HCT116 (cell line): Measurements from ENCODE around the gene FAM83E. TPM values are rescaled to one million over a fixed set of nuclear protein-coding genes. Genes with fewer than 3 reads are reported as not detected.

Experiments used
- ATAC-seq: fragments of 200-7000 bp; cut with Tn5 transposase; 2 replicates; pipeline ENCODE4 v1.9.1; 2020; ENCODE audit warnings: mild to moderate bottlenecking, moderate library complexity
- BruUV-seq: library from RNA; stranded (reverse); fragments of 400-500 nt; replicated peaks from 2 replicates; lab custom pipeline; 2021; lab: Mats Ljungman, UMichigan
- CTCF ChIA-PET: fragments of 300-600 bp; sonication (Branson Sonifier 250); formaldehyde crosslinking; loops from one replicate; lab custom pipeline; 2021; ENCODE audit warnings: antibody characterized with exemption; lab: Charles Lee
- POLR2A ChIA-PET: fragments of 300-600, 350-600 bp; sonication (Branson Sonifier 250); formaldehyde crosslinking; loops from one replicate; lab custom pipeline; 2021; ENCODE audit warnings: antibody characterized with exemption; lab: Charles Lee
- RAD21 ChIA-PET, 2 experiments: fragments of 300-600 bp; sonication (Branson Sonifier 250); formaldehyde crosslinking; loops; one replicate each; lab custom pipeline; 2023; ENCODE audit warnings: low total read pairs in 2 of 2; ENCODE audit not compliant: uncharacterized antibody in 2 of 2, unreplicated experiment in 2 of 2, low non-redundant PET in 1 of 2; lab: Charles Lee
- DNase-seq: peaks from one replicate; pipeline ENCODE4 v3.0.0-alpha.2; 2010; ENCODE audit warnings: low read depth, low spot score
- H2AFZ ChIP-seq: fragments of 200-600 bp; shearing (Covaris generic), sonication (generic); 2 replicates; pipeline ENCODE4 v1.6.1; 2017; ENCODE audit warnings: low read depth, mixed run types, mixed read lengths, antibody characterized with exemption, low read length; ENCODE audit not compliant: poor library complexity, severe bottlenecking
- H3K27ac ChIP-seq: 2 replicates; pipeline ENCODE4 v1.5.1; 2012; ENCODE audit warnings: low read depth, low read length
- H3K27me3 ChIP-seq: fragments of 200-600 bp; sonication (generic); 2 replicates; pipeline ENCODE4 v1.6.1; 2016; ENCODE audit warnings: mixed run types, low read length, mixed read lengths; ENCODE audit not compliant: insufficient read depth
- H3K36me3 ChIP-seq, 2 experiments: fragments of 200-500 bp in 1 of 2; fragments of 200-600 bp in 1 of 2; sonication (Bioruptor generic) in 1 of 2; sonication (generic) in 1 of 2; 2 replicates each; pipeline versions ENCODE4 v1.5.1 to v1.6.1; 2014 to 2016; ENCODE audit warnings: low read length in 2 of 2, inconsistent platforms in 1 of 2, mixed read lengths in 1 of 2, mixed run types in 1 of 2; ENCODE audit not compliant: insufficient read depth in 2 of 2, control insufficient read depth in 1 of 2
- H3K4me1 ChIP-seq, 2 experiments: fragments of 200-600 bp in 1 of 2; sonication (generic) in 1 of 2; 2 replicates each; pipeline versions ENCODE4 v1.5.1 to v1.6.1; 2012 to 2017; ENCODE audit warnings: low read length in 2 of 2, inconsistent platforms in 1 of 2, mild to moderate bottlenecking in 1 of 2, mixed read lengths in 1 of 2, mixed run types in 1 of 2, moderate library complexity in 1 of 2; ENCODE audit not compliant: insufficient read depth in 2 of 2, control insufficient read depth in 1 of 2
- H3K4me2 ChIP-seq: fragments of 200-600 bp; sonication (generic); 2 replicates; pipeline ENCODE4 v1.6.1; 2017; ENCODE audit warnings: mixed run types, low read length, mixed read lengths
- H3K4me3 ChIP-seq, 2 experiments: fragments of 200-600 bp in 1 of 2; sonication (generic) in 1 of 2; replicated peaks in 1 of 2; 2 replicates each; pipeline ENCODE4 v1.5.1; 2011 to 2016; ENCODE audit warnings: low read length in 2 of 2, control low read depth in 1 of 2, low read depth in 1 of 2, mild to moderate bottlenecking in 1 of 2, mixed read lengths in 1 of 2, mixed run types in 1 of 2
- H3K79me2 ChIP-seq: fragments of 200-600 bp; sonication (generic); 2 replicates; pipeline ENCODE4 v1.6.1; 2017; ENCODE audit warnings: mild to moderate bottlenecking, mixed run types, low read length, moderate library complexity, mixed read lengths; ENCODE audit not compliant: insufficient read depth
- H3K9ac ChIP-seq: fragments of 200-600 bp; sonication (generic); 2 replicates; pipeline ENCODE4 v1.6.1; 2016; ENCODE audit warnings: low read length, mixed read lengths
- H3K9me2 ChIP-seq: fragments of 200-600 bp; sonication (generic), shearing (Covaris generic); 2 replicates; pipeline ENCODE4 v1.6.1; 2017; ENCODE audit warnings: mixed run types, mild to moderate bottlenecking, moderate library complexity; ENCODE audit not compliant: insufficient read depth
- H3K9me3 ChIP-seq, 2 experiments: fragments of 200-500 bp in 1 of 2; fragments of 200-600 bp in 1 of 2; sonication (Bioruptor generic) in 1 of 2; sonication (generic) in 1 of 2; 2 replicates each; pipeline ENCODE4 v1.6.1; 2014 to 2017; ENCODE audit warnings: low read length in 2 of 2, mixed read lengths in 2 of 2, inconsistent platforms in 1 of 2, low read depth in 1 of 2, mild to moderate bottlenecking in 1 of 2, mixed run types in 1 of 2, moderate library complexity in 1 of 2; ENCODE audit not compliant: control insufficient read depth in 1 of 2, insufficient read depth in 1 of 2
- H4K20me1 ChIP-seq: fragments of 200-600 bp; sonication (generic), shearing (Covaris generic); 2 replicates; pipeline ENCODE4 v1.6.1; 2017; ENCODE audit warnings: mixed run types, mild to moderate bottlenecking, moderate library complexity; ENCODE audit not compliant: insufficient read depth
- EGR1 ChIP-seq: IDR thresholded peaks from 2 replicates; pipeline ENCODE4 v1.6.1; 2012; ENCODE audit warnings: low read depth
- ELF1 ChIP-seq: IDR thresholded peaks from 2 replicates; pipeline ENCODE4 v1.6.1; 2012; ENCODE audit warnings: low read depth, borderline replicate concordance
- EZH2 ChIP-seq: fragments of 200-600 bp; sonication (generic); IDR thresholded peaks from 2 replicates; pipeline ENCODE4 v1.6.1; 2017; ENCODE audit warnings: antibody characterized with exemption, mixed run types
- EZH2phosphoT487 ChIP-seq: fragments of 200-600 bp; IDR thresholded peaks from 2 replicates; pipeline ENCODE4 v1.6.1; 2018; ENCODE audit warnings: antibody characterized with exemption, borderline replicate concordance
- FOSL1 ChIP-seq: IDR thresholded peaks from 2 replicates; pipeline ENCODE4 v1.6.1; 2012; ENCODE audit warnings: low read depth
- JUND ChIP-seq: IDR thresholded peaks from 2 replicates; pipeline ENCODE4 v1.6.1; 2012
- POLR2AphosphoS5 ChIP-seq: IDR thresholded peaks from 2 replicates; pipeline ENCODE4 v1.6.1; 2011; ENCODE audit warnings: mild to moderate bottlenecking, low read depth, low read length, moderate library complexity
- SP1 ChIP-seq: IDR thresholded peaks from 2 replicates; pipeline ENCODE4 v1.6.1; 2012; ENCODE audit warnings: low read depth
- SRF ChIP-seq: IDR thresholded peaks from 2 replicates; pipeline ENCODE4 v1.6.1; 2012; ENCODE audit warnings: low read depth
- TCF7L2 ChIP-seq: IDR thresholded peaks from 2 replicates; pipeline ENCODE4 v1.7.0; 2011; ENCODE audit warnings: borderline replicate concordance, inconsistent platforms; ENCODE audit not compliant: insufficient read depth, insufficient read length; ENCODE audit errors: extremely low read depth
- ZNF274 ChIP-seq: fragments of 200-500 bp; sonication (Bioruptor generic); IDR thresholded peaks from 2 replicates; pipeline ENCODE4 v1.6.1; 2014; ENCODE audit warnings: mild to moderate bottlenecking, low read depth, low read length, inconsistent platforms
- intact Hi-C: fragments of 100-400 bp; cut with micrococcal nuclease; formaldehyde crosslinking; loops from 2 replicates; pipeline ENCODE4 v1.10.0; 2022
- total RNA-seq: library from RNA; stranded (reverse); gene quantifications from one replicate; pipeline ENCODE4 v1.2.1, GENCODE V29; 2021; ENCODE audit not compliant: unreplicated experiment
- TF ChIP-seq, protein P1 (sequence below), 3 experiments: fragments of 200-600 bp in 1 of 3; sonication (generic) in 1 of 3; IDR thresholded peaks in 2 of 3; conservative IDR thresholded peaks in 1 of 3; 2 replicates each; pipeline ENCODE4 v1.5.1; 2012 to 2017; ENCODE audit warnings: low read depth in 2 of 3, low read length in 2 of 3, antibody characterized with exemption in 1 of 3, borderline replicate concordance in 1 of 3, control low read depth in 1 of 3, mild to moderate bottlenecking in 1 of 3, mixed read lengths in 1 of 3, mixed run types in 1 of 3, moderate library complexity in 1 of 3; ENCODE audit not compliant: insufficient read depth in 1 of 3
- TF ChIP-seq, protein P2 (sequence below): IDR thresholded peaks from 2 replicates; pipeline ENCODE4 v1.6.1; 2012
- TF ChIP-seq, protein P3 (sequence below): IDR thresholded peaks from 2 replicates; pipeline ENCODE4 v1.6.1; 2011; ENCODE audit warnings: mild to moderate bottlenecking, low read length, moderate library complexity; ENCODE audit not compliant: insufficient replicate concordance; ENCODE audit errors: extremely low read depth

Gene FAM83E
- total RNA-seq, 1 experiment from 2014 or later, result 6.8 TPM

DNA sequence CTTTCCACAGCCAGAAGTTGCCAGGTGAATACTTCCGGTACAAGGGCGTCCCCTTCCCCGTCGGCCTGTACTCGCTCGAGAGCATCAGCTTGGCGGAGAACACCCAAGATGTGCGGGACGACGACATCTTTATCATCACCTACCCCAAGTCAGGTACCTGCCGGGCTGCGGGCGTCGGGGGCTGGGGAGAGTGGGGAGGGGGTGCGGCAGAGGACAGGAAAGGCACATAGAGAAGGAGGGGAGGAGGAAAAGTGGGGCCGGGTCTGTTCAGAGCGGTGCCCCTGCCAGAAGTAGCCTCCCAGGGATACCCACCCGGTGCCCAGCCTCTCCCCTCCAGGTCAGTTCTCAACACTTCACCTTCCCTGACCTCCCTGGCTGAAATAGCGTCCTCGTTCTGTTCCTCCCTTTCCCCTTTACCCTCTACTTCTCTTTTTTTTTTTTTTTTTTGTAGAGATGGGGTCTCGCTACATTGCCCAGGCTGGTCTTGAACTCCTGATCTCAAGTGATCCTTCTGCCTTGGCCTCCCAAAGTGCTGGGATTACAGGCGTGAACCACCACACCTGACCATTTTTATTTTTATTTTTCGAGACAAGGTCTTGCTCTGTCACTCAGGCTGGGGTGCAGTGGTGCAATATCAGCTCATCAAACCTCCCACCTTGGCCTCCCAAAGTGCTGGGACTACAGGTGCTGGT is 38.8 kb downstream of the FAM83E start:
- Histone ChIP-seq H3K9ac (no peak overlapping the region), H3K27me3 (no peaks in the 10 kb centered on the region), H3K9me3 (no peaks in the 10 kb centered on the region), H3K9me2 (no peaks in the 10 kb centered on the region), H3K4me1 (peaks cover 14 to 36% of the 10 kb centered on the region in 2 experiments), H3K79me2 (no peaks in the 10 kb centered on the region), H4K20me1 (no peaks in the 10 kb centered on the region), H2AFZ (no peak overlapping the region), H3K36me3 (no peaks in the 10 kb centered on the region), H3K4me3 (no peak overlapping the region), H3K4me2 (no peak overlapping the region), H3K27ac (no peak overlapping the region)
- intact Hi-C loops, result no loop called here
- TF ChIP-seq JUND, result no peak
- no peak for TF ChIP-seq TCF7L2
- no peak for TF ChIP-seq EGR1
- TF ChIP-seq, protein P1, sequence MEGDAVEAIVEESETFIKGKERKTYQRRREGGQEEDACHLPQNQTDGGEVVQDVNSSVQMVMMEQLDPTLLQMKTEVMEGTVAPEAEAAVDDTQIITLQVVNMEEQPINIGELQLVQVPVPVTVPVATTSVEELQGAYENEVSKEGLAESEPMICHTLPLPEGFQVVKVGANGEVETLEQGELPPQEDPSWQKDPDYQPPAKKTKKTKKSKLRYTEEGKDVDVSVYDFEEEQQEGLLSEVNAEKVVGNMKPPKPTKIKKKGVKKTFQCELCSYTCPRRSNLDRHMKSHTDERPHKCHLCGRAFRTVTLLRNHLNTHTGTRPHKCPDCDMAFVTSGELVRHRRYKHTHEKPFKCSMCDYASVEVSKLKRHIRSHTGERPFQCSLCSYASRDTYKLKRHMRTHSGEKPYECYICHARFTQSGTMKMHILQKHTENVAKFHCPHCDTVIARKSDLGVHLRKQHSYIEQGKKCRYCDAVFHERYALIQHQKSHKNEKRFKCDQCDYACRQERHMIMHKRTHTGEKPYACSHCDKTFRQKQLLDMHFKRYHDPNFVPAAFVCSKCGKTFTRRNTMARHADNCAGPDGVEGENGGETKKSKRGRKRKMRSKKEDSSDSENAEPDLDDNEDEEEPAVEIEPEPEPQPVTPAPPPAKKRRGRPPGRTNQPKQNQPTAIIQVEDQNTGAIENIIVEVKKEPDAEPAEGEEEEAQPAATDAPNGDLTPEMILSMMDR (IDR thresholded peaks at IDR 0.05 in 2 of 3, conservative IDR thresholded peaks at IDR 0.05 in 1 of 3; ENCODE audit: borderline replicate concordance in 1 of 3, insufficient read depth in 1 of 3, low read depth in 2 of 3, low read length in 2 of 3), result no peak
- TF ChIP-seq FOSL1, result no peak
- TF ChIP-seq, protein P2, sequence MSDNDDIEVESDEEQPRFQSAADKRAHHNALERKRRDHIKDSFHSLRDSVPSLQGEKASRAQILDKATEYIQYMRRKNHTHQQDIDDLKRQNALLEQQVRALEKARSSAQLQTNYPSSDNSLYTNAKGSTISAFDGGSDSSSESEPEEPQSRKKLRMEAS, result no peak
- no peak for TF ChIP-seq EZH2
- TF ChIP-seq ELF1, result no peak
- no peak for TF ChIP-seq SP1
- no peak for TF ChIP-seq ZNF274
- no peak for TF ChIP-seq EZH2phosphoT487
- TF ChIP-seq, protein P3, sequence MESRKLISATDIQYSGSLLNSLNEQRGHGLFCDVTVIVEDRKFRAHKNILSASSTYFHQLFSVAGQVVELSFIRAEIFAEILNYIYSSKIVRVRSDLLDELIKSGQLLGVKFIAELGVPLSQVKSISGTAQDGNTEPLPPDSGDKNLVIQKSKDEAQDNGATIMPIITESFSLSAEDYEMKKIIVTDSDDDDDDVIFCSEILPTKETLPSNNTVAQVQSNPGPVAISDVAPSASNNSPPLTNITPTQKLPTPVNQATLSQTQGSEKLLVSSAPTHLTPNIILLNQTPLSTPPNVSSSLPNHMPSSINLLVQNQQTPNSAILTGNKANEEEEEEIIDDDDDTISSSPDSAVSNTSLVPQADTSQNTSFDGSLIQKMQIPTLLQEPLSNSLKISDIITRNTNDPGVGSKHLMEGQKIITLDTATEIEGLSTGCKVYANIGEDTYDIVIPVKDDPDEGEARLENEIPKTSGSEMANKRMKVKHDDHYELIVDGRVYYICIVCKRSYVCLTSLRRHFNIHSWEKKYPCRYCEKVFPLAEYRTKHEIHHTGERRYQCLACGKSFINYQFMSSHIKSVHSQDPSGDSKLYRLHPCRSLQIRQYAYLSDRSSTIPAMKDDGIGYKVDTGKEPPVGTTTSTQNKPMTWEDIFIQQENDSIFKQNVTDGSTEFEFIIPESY, result no peak
- TF ChIP-seq SRF, result no peak
- no peak for TF ChIP-seq POLR2AphosphoS5
- no TSS peak for BruUV-seq
- DNase-seq (no peak), ATAC-seq (no peak)
- RAD21 ChIA-PET, result no interaction called here
- POLR2A ChIA-PET, result no interaction called here
- CTCF ChIA-PET, result interaction anchor here (1.2 kb wide), 1 partner anchor 13 kb away, joined by 4 read pairs; no protein-coding TSS in a partner anchor
